Fibroblast of the aortic adventitia (primary cell): ENCODE results near the gene RAB14. TPM values are rescaled to one million over a fixed set of nuclear protein-coding genes. Genes with fewer than 3 reads are reported as not detected.
A peak's percentile ranks its signal among the peaks of the same experiment; 100 is the strongest.
"Not testable (repeated sequence)": the region's sequence is repeated elsewhere in the genome, so short reads cannot be mapped to it uniquely, and the experiment has no call there.

Experiments used
- DNase-seq: peaks from one replicate; pipeline ENCODE4 v3.0.0-alpha.2; 2010; ENCODE audit warnings: low read depth
- H3K4me3 ChIP-seq: 2 replicates; pipeline ENCODE4 v1.5.1; 2011; ENCODE audit warnings: low read depth, mild to moderate bottlenecking, control low read depth, low read length, moderate library complexity
- total RNA-seq: library from RNA; depleted of rRNA; stranded (reverse); fragments of >200 nt; gene quantifications from 2 replicates; pipeline ENCODE4 v1.2.3, GENCODE V29; 2012; ENCODE audit warnings: low replicate concordance
- TF ChIP-seq, protein P1 (sequence below): IDR thresholded peaks from 2 replicates; pipeline ENCODE4 v1.5.1; 2011; ENCODE audit warnings: mild to moderate bottlenecking, low read length, control low read depth, inconsistent platforms; ENCODE audit not compliant: insufficient read depth

RAB14 gene
- total RNA-seq, 1 donor, result 47.8 TPM

DNA sequence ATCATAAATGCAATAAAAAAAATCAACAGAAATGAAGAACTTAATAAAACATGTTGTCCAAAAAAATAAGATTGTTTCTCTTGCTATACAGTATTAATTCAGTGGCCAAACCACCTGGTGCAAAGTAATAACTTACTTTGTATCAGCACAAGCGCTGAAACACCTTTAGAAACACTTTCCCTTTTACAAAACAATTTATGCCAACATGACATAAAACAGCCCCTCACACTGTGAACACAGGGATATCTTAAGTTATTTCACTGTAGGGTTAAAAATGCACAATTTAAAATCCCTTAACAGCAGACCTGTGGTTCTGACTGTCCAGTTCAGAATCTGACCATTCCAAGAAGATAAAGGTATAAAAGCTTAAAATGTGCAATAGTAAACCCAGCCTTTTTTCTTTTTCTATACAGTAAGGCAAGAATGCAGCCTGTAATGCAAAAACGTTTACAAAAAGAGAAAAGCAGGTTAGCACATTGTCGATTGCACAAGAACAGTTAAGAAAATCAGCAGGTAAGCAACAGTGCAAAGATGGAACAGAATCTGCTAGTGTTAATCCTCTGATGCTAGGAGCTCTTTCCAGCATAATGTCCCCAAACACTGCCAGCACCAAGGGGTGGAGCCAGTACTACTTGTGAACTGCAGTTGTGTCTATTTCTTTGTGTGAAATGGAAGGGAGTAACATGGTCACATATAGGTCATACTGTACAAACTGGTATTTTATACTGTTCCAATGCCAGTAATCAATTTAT lies 21.6 kb downstream of the RAB14 start:
- TF ChIP-seq, protein P1, sequence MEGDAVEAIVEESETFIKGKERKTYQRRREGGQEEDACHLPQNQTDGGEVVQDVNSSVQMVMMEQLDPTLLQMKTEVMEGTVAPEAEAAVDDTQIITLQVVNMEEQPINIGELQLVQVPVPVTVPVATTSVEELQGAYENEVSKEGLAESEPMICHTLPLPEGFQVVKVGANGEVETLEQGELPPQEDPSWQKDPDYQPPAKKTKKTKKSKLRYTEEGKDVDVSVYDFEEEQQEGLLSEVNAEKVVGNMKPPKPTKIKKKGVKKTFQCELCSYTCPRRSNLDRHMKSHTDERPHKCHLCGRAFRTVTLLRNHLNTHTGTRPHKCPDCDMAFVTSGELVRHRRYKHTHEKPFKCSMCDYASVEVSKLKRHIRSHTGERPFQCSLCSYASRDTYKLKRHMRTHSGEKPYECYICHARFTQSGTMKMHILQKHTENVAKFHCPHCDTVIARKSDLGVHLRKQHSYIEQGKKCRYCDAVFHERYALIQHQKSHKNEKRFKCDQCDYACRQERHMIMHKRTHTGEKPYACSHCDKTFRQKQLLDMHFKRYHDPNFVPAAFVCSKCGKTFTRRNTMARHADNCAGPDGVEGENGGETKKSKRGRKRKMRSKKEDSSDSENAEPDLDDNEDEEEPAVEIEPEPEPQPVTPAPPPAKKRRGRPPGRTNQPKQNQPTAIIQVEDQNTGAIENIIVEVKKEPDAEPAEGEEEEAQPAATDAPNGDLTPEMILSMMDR, result no peak
- DNase-seq, result no peak
- H3K4me3 ChIP-seq, result no peak overlapping the region

DNA sequence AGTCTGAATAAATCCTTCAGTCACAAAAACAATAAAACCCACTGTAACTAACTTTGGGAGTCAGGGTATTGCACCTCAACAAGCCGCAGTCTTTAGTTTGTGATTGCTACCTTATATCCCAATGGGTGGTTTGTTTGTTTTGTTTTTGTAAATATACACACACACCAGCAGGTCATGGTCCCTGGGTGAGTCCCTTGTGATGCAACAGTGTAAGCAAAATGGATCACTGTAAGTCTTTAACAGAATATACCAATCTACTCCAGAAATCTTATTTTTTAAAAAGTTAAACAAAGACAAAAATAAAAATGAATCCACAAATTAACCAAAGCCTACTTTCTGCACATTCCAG lies 22.3 kb downstream of the RAB14 start:
- not testable (repeated sequence) for H3K4me3 ChIP-seq, DNase-seq

DNA sequence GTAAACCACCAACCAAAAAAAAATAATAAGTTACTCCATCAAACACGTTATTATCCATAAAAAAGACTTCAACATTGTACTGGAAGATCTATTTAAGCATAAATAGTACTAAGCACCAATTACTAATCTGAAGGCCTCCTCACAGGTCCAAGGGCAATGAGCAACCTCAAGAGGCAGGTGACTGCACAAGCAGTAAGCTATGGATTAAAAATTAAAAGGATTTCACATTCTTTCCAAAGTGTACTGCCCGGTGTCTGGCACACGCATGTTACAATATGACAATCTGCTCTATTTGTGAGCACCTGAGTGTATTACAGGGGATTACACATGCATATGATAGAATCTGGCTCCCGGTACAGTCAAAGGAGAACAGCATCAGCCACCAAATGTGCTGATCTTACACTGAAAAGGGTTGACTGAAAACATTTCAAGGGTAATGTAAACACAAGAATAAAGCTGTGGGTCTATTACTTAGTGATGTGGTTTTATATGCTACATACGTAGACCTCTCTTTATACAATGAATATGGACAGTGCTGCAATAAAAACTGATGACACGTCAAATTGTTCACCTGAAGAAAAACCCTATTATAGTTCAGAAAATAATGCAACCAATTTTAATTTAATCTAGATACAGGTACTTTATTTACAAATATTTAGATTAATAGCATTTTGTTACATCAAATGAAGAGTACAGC lies 22.8 kb downstream of the RAB14 start:
- no peak for DNase-seq
- TF ChIP-seq, protein P1, result no peak
- H3K4me3 ChIP-seq, result no peak overlapping the region

DNA sequence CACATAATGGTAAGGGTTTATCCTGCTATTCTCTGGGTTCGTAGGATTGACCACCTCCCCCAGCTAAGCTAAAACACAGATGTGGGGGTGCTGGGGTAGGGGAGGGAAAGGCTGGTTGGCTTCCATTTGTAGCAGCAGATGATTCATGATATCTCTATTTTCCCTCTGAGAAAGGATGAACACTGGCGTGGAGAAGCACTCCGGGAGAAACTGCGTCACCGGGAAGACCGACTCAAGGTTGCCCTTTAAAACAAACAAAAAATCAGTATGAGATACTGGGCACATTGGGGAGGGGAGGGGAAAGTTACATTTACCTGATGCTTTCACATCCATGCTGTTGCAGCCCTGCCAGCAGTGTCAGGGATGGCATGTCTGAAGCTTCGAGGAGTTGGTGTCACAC lies 28.2 kb downstream of the RAB14 start:
- TF ChIP-seq, protein P1, result no peak
- H3K4me3 ChIP-seq, result no peak overlapping the region
- no peak for DNase-seq

DNA sequence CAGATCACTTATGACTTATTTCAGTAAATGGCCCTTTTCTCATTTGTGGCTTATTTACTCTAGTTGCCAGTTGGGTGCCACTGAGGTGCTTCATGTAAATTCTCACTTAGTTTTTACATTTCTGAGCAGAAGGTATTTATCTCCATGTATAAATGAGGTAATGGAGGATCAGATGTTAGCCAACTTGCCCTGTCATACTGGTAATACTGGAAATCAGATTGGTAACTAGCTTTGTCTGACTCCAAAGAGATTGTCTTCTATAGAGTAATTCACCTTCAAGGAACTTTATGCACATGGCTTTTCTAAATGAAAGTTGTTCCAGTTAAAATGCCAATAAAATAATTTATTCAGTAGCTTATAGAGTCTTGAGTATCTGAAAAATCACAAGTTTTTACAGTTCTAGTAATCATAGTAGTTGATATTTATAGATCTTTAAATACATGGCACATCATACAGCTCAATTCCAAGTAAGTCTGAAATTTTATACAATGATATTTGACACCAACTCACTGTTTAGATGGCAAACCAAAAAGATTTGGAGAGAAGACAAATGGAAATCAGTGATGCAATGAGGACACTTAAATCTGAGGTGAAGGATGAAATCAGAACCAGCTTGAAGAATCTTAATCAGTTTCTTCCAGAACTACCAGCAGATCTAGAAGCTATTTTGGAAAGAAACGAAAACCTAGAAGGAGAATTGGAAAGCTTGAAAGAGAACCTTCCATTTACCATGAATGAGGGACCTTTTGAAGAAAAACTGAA lies 28.8 kb downstream of the RAB14 start:
- TF ChIP-seq, protein P1, result no peak
- H3K4me3 ChIP-seq, result no peak overlapping the region
- DNase-seq, result no peak

DNA sequence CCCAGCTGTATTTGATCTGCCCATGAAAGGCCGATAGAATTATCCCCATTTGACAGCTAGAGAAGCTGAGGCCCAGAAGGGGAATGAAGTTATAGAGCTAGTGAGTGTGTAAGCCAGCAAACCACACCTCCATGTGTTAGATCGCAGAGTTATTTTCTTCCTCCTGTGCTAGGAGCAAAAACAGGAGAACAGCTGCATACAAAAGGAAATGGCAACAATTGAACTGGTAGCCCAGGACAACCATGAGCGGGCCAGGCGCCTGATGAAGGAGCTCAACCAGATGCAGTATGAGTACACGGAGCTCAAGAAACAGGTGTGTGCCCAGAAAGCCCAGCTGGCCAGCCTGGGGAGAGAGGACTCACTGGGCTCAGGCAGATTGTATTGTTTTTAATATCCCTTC lies 30.4 kb downstream of the RAB14 start:
- H3K4me3 ChIP-seq, result no peak overlapping the region
- TF ChIP-seq, protein P1, result no peak
- DNase-seq, result no peak

DNA sequence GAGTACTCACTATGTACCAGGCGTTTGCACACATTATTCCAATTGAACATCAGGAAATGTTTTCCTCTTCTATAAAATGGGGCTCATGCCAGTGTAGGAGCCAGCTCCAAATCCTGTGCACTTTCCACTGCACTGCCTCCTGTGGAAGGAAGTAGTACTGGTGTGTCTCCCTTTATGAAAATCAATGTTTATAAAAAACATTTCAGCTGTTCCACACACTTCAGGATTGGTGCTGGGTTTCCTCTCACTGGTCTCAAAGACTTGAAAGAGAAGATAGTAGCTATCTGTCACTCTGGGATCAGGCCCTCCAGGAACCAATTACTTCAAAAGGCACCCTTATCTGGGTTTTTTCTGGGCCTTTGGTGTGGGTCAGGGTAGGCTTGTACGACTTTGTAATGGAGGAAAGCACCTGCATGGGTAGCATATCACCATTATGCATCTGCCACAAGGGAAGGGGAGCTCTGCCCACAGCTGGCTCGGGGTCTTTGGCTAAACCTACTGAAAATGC lies 32.5 kb downstream of the RAB14 start:
- DNase-seq, result peak; percentile 50
- H3K4me3 ChIP-seq, result no peak overlapping the region
- TF ChIP-seq, protein P1, result peak; percentile 67
